Measurements from ENCODE around the gene DSPP.

The DSPP gene

GRCh38 chr4:87620086-87620485 is 11.8 kb downstream of the DSPP start:
- no peak overlapping the region for H3K27ac ChIP-seq
- CTCF ChIA-PET, result no interaction called here
- DNase-seq (ENCODE audit: low spot score), result no peak
- POLR2A ChIA-PET (ENCODE audit: low non-redundant PET), result no interaction called here
- TF ChIP-seq CTCF (conservative IDR thresholded peaks at IDR 0.05; ENCODE audit: low read depth), result no peak

- CTCF ChIA-PET, result no interaction called here
- H3K27ac ChIP-seq, result no peak overlapping the region
- DNase-seq (ENCODE audit: low spot score), result no peak
- TF ChIP-seq CTCF (conservative IDR thresholded peaks at IDR 0.05; ENCODE audit: low read depth), result no peak
- POLR2A ChIA-PET (ENCODE audit: low non-redundant PET), result no interaction called here
Measured at GRCh38 chr4:87620491-87620890, 12.2 kb downstream of the DSPP start.

- TF ChIP-seq CTCF (conservative IDR thresholded peaks at IDR 0.05; ENCODE audit: low read depth), result no peak
- CTCF ChIA-PET, result no interaction called here
- DNase-seq (ENCODE audit: low spot score), result no peak
- H3K27ac ChIP-seq, result no peak overlapping the region
- POLR2A ChIA-PET (ENCODE audit: low non-redundant PET), result no interaction called here
Measured at GRCh38 chr4:87622303-87622702, 14.0 kb downstream of the DSPP start.

DNA sequence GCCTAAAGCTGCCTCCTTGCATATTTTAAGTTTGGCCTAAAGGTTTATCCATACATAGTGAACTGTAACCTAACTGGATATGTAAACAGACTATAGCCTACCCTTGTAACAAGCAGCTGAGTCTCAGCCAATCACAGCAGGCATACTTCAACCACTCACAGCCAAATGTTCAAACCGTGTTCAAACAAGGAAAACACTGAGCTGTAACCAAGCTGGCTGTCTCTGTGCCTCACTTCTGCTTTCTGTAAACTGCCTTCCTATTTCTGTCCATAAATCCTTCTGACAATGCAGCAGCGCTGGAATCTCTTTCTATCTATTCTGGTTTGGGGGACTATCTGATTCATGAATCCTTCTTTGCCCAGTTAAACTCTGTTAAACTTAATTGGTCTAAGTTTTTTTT is 16.4 kb downstream of the DSPP start:
- DNase-seq (ENCODE audit: low spot score), result no peak
- ChIA-PET CTCF (interaction anchor here (0.7 to 0.9 kb wide), 2 partner anchors 41 to 194 kb away, joined by 3 read pairs; no protein-coding TSS in a partner anchor), POLR2A (ENCODE audit: low non-redundant PET) (no interaction called here)
- no peak for TF ChIP-seq CTCF (conservative IDR thresholded peaks at IDR 0.05; ENCODE audit: low read depth)
- no peak overlapping the region for H3K27ac ChIP-seq

DNA sequence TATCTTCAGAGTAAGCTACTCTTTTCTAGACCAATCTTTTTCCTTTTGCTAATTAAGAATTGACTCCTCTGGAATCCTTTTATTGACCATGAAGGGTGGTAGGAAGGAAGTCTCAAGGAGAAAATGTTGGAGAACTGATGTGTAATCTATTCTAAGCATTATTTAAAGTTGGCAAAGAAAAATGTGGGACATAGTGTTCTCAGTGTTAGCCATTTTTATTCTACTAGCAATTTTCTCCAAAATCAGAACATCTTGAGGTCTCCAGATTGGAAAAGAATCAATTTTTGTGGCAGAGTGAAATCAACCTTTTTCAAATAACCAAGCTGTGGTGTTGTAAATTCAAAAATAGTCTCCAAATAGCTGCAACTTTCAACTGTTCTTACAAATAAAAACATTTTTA is 23.3 kb downstream of the DSPP start:
- TF ChIP-seq CTCF (conservative IDR thresholded peaks at IDR 0.05; ENCODE audit: low read depth), result no peak
- POLR2A ChIA-PET (ENCODE audit: low non-redundant PET), result no interaction called here
- CTCF ChIA-PET, result interaction anchor here (1.0 kb wide), 1 partner anchor 198 kb away, joined by 3 read pairs; no protein-coding TSS in a partner anchor
- no peak for DNase-seq (ENCODE audit: low spot score)
- H3K27ac ChIP-seq, result no peak overlapping the region

- POLR2A ChIA-PET (ENCODE audit: low non-redundant PET), result no interaction called here
Measured at GRCh38 chr4:87632469-87632868, 24.1 kb downstream of the DSPP start.

More at GRCh38 chr4:87632469-87632868, 24.1 kb downstream of the DSPP start:
- no peak overlapping the region for H3K27ac ChIP-seq
- TF ChIP-seq CTCF (conservative IDR thresholded peaks at IDR 0.05; ENCODE audit: low read depth), result no peak
- DNase-seq (ENCODE audit: low spot score), result no peak
- CTCF ChIA-PET, result no interaction called here

All from RWPE1 (cell line).